Tibial nerve (tissue), 4 donors: ENCODE measurements around the gene KLHL36. TPM values are rescaled to one million over a fixed set of nuclear protein-coding genes. Genes with fewer than 3 reads are reported as not detected.

Source experiments
- DNase-seq, 2 donors: peaks; one replicate each; pipeline ENCODE4 v3.0.0-alpha.2; 2019; ENCODE audit warnings: low spot score in 2 of 2
- H3K27ac ChIP-seq, 4 donors: fragments of 200-600 bp; sonication (generic) in 3 of 4; one replicate each; pipeline ENCODE4 v1.5.1; 2017 to 2019; ENCODE audit warnings: mild to moderate bottlenecking in 1 of 4
- H3K27me3 ChIP-seq, 2 donors: fragments of 200-600 bp; sonication (generic) in 1 of 2; one replicate each; pipeline versions ENCODE4 v1.5.1 to v1.6.0; 2017 to 2019
- H3K36me3 ChIP-seq, 3 donors: fragments of 200-600 bp; sonication (generic); one replicate each; pipeline ENCODE4 v1.5.1; 2018 to 2019
- H3K4me1 ChIP-seq, 4 donors: fragments of 200-600 bp; sonication (generic) in 3 of 4; one replicate each; pipeline ENCODE4 v1.5.1; 2017 to 2019
- H3K4me3 ChIP-seq, 4 donors: fragments of 200-600 bp; sonication (generic) in 3 of 4; one replicate each; pipeline ENCODE4 v1.5.1; 2017 to 2019; ENCODE audit warnings: mild to moderate bottlenecking in 1 of 4, moderate library complexity in 1 of 4
- H3K9me3 ChIP-seq, 4 donors: fragments of 200-600 bp; sonication (generic) in 3 of 4; one replicate each; pipeline ENCODE4 v1.5.1; 2017 to 2019
- CTCF ChIP-seq, 5 experiments: fragments of 200-600 bp in 3 of 5; fragments of 450-650 bp in 2 of 5; sonication (generic) in 3 of 5; IDR thresholded peaks; one replicate each; pipeline ENCODE4 v1.5.1; 2016 to 2019; ENCODE audit warnings: antibody characterized with exemption in 5 of 5, mild to moderate bottlenecking in 3 of 5, moderate library complexity in 2 of 5
- EP300 ChIP-seq, 2 donors: sonication (generic); formaldehyde crosslinking; IDR thresholded peaks; one replicate each; pipeline ENCODE4 v1.6.1; 2017; ENCODE audit warnings: antibody characterized with exemption in 2 of 2, mild to moderate bottlenecking in 1 of 2
- POLR2A ChIP-seq, 2 donors: fragments of 450-650 bp; IDR thresholded peaks; one replicate each; pipeline ENCODE4 v1.6.1; 2017; ENCODE audit warnings: antibody characterized with exemption in 2 of 2, mild to moderate bottlenecking in 2 of 2, moderate library complexity in 2 of 2
- WGBS, 2 donors: methylation state at CpG; one replicate each; pipeline ENCODE4 v1.1.5; 2018; 5-methylcytosine and 5-hydroxymethylcytosine counted together
- total RNA-seq, 4 donors: library from RNA; depleted of rRNA; stranded (reverse); fragments of >200 nt; gene quantifications; one replicate each; pipeline ENCODE4 v1.1.0, GENCODE V29; 2016

KLHL36 gene
- total RNA-seq = 10 to 100 TPM; 60.1 to 75.3 (median 66.0) TPM

GRCh38 chr16:84647828-84648594 lies at the start of gene KLHL36:
KLHL36 (plus strand) TSS chr16:84648511; CDS start chr16:84650868, 2,357 bp downstream.
- no peaks in the 10 kb centered on the region for H3K9me3 ChIP-seq
- H3K36me3 ChIP-seq = peaks cover 0 to 20% (median 5%) of the 10 kb centered on the region in 3 donors
- DNase-seq = peak; percentile 30 to 52
- peak within 1 kb of the TSS; percentile 85 to 94 (median 94) for H3K27ac ChIP-seq
- peaks cover 0 to 41% (median 12%) of the 10 kb centered on the region in 4 donors for H3K4me1 ChIP-seq
- peak within 1 kb of the TSS; percentile 55 to 91 (median 78) for H3K4me3 ChIP-seq
- no peaks in the 10 kb centered on the region for H3K27me3 ChIP-seq
- TF ChIP-seq CTCF (IDR thresholded peaks at IDR 0.05) (peak in 1 of 5 experiments; percentile 41), EP300 (IDR thresholded peaks at IDR 0.05) (peak in 1 of 2 donors; percentile 30), POLR2A (IDR thresholded peaks at IDR 0.05) (peak; percentile 26 to 63)
- WGBS, 2 donors = 7 to 13% methylated on average over 26 to 43 of the region's 77 CpGs

GRCh38 chr16:84599521-84600202 lies 48.6 kb upstream of the KLHL36 start:
- H3K4me3 ChIP-seq = peak overlapping the region in 2 of 4 donors; percentile 18 to 22
- H3K4me1 ChIP-seq = peaks cover 0 to 89% (median 79%) of the 10 kb centered on the region in 4 donors
- H3K36me3 ChIP-seq = no peaks in the 10 kb centered on the region
- no peaks in the 10 kb centered on the region for H3K27me3 ChIP-seq
- H3K9me3 ChIP-seq = no peaks in the 10 kb centered on the region
- 4 to 13% methylated on average over 12 of the region's 12 CpGs for WGBS, 2 donors
- TF ChIP-seq CTCF (IDR thresholded peaks at IDR 0.05) (no peak), EP300 (IDR thresholded peaks at IDR 0.05) (peak in 1 of 2 donors; percentile 73), POLR2A (IDR thresholded peaks at IDR 0.05) (no peak)
- peak in 1 of 2 donors; percentile 56 for DNase-seq
- peak overlapping the region; percentile 53 to 94 (median 88) for H3K27ac ChIP-seq

- 55 to 63% methylated on average over 25 of the region's 25 CpGs for WGBS, 2 donors
- Histone ChIP-seq H3K27me3 (no peaks in the 10 kb centered on the region), H3K36me3 (no peaks in the 10 kb centered on the region), H3K4me1 (peaks cover 0 to 88% (median 82%) of the 10 kb centered on the region in 4 donors), H3K9me3 (peaks cover 0 to 3% (median 0%) of the 10 kb centered on the region in 4 donors), H3K4me3 (no peak overlapping the region), H3K27ac (peak overlapping the region; percentile 28 to 94 (median 88))
- no peak for DNase-seq
- TF ChIP-seq EP300 (IDR thresholded peaks at IDR 0.05) (no peak), CTCF (IDR thresholded peaks at IDR 0.05) (no peak), POLR2A (IDR thresholded peaks at IDR 0.05) (no peak)
Observed at GRCh38 chr16:84600343-84601229, 47.7 kb upstream of the KLHL36 start.

- peak; percentile 87 to 88 for DNase-seq
- peaks cover 0 to 6% (median 0%) of the 10 kb centered on the region in 3 donors for H3K36me3 ChIP-seq
- H3K27ac ChIP-seq = peak overlapping the region; percentile 78 to 94 (median 88)
- peaks cover 0 to 82% (median 75%) of the 10 kb centered on the region in 4 donors for H3K4me1 ChIP-seq
- peak overlapping the region in 1 of 4 donors; percentile 3 for H3K4me3 ChIP-seq
- 30 to 31% methylated on average over 23 of the region's 23 CpGs for WGBS, 2 donors
- TF ChIP-seq EP300 (IDR thresholded peaks at IDR 0.05) (peak; percentile 13 to 85), CTCF (IDR thresholded peaks at IDR 0.05) (no peak), POLR2A (IDR thresholded peaks at IDR 0.05) (peak in 1 of 2 donors; percentile 32)
- peaks cover 0 to 5% (median 0%) of the 10 kb centered on the region in 4 donors for H3K9me3 ChIP-seq
- no peaks in the 10 kb centered on the region for H3K27me3 ChIP-seq
Observed at GRCh38 chr16:84603140-84603816, 45.0 kb upstream of the KLHL36 start.
